Heart right ventricle (tissue), 16 donors: Measurements from ENCODE around the gene SCYL3. TPM values are rescaled to one million over a fixed set of nuclear protein-coding genes. Genes with fewer than 3 reads are reported as not detected.

ENCODE experiments used
- ATAC-seq, 8 donors: fragments of 200-7000 bp; cut with Tn5 transposase; one replicate each; pipeline ENCODE4 v1.9.1; 2020; ENCODE audit warnings: mild to moderate bottlenecking in 8 of 8, moderate library complexity in 8 of 8, moderate number of reproducible peaks in 1 of 8
- DNase-seq, 2 donors: peaks; one replicate each; pipeline ENCODE4 v3.0.0-alpha.2; 2020
- H3K27ac ChIP-seq, 10 donors: fragments of 200-600 bp; sonication (generic) in 2 of 10; one replicate each; pipeline versions ENCODE4 v1.5.0 to v1.8.0; 2020 to 2022; ENCODE audit warnings: mild to moderate bottlenecking in 3 of 10
- H3K27me3 ChIP-seq, 7 donors: fragments of 200-600 bp; one replicate each; pipeline ENCODE4 v1.8.0; 2021 to 2022; ENCODE audit warnings: mild to moderate bottlenecking in 2 of 7
- H3K36me3 ChIP-seq, 9 donors: fragments of 200-600 bp; sonication (generic) in 1 of 9; one replicate each; pipeline versions ENCODE4 v1.5.0 to v1.8.0; 2020 to 2022; ENCODE audit warnings: mild to moderate bottlenecking in 2 of 9
- H3K4me1 ChIP-seq, 9 donors: fragments of 200-600 bp; sonication (generic) in 1 of 9; one replicate each; pipeline versions ENCODE4 v1.5.0 to v1.8.0; 2020 to 2022; ENCODE audit warnings: mild to moderate bottlenecking in 4 of 9
- H3K4me3 ChIP-seq, 10 donors: fragments of 200-600 bp; sonication (generic) in 2 of 10; one replicate each; pipeline versions ENCODE4 v1.5.0 to v1.8.0; 2020 to 2022; ENCODE audit warnings: mild to moderate bottlenecking in 7 of 10, moderate library complexity in 2 of 10
- H3K9me3 ChIP-seq, 11 donors: fragments of 200-600 bp in 10 of 11; sonication (generic) in 2 of 11; one replicate each; pipeline versions ENCODE4 v1.5.0 to v1.8.0; 2013 to 2022; ENCODE audit warnings: mild to moderate bottlenecking in 2 of 11, control low read depth in 1 of 11, moderate library complexity in 1 of 11
- CTCF ChIP-seq, 9 donors: fragments of 200-600 bp; sonication (generic) in 2 of 9; IDR thresholded peaks; one replicate each; pipeline versions ENCODE4 v1.5.0 to v1.8.0; 2021 to 2022; ENCODE audit warnings: antibody characterized with exemption in 9 of 9, mild to moderate bottlenecking in 5 of 9, moderate library complexity in 1 of 9
- WGBS, 2 donors: extraction: QIAGEN DNeasy Blood & Tissue Kit; methylation state at CpG; one replicate each; pipeline ENCODE4 v1.1.7; 2013; ENCODE audit warnings: inconsistent platforms in 1 of 2; 5-methylcytosine and 5-hydroxymethylcytosine counted together
- intact Hi-C, 10 donors: fragments of 100-400 bp; cut with DNase I; formaldehyde crosslinking; loops; one replicate each; pipeline versions ENCODE4 v1.11.1 to v1.14.2; 2022
- polyA plus RNA-seq, 2 donors: library from polyadenylated mRNA; stranded (reverse); fragments of 200-250 nt; gene quantifications; one replicate each; pipeline ENCODE4 v1.2.3, GENCODE V29; 2013
- total RNA-seq, 10 donors: library from RNA; stranded (reverse); fragmentation: NEBNext Ultra II Directional in 3 of 10; extraction: Animal tissue kit (Norgen Biotek cat#: 25700) in 3 of 10; gene quantifications; one replicate each; pipeline versions ENCODE4 v1.2.1 to v1.2.4, GENCODE V29; 2021 to 2023
- donor health status: Arrhythmogenic right ventricular cardiomyopathy.
- donor health status: ischemic (EF 13 %, LVEDD 7.1; RV severe dilation, severe dysfunction).
- donor health status: healthy with polysubstance abuse.
- donor health status: DM: no; HTN: yes; CAD: no.
- donor health status: DM: no; HTN: no; CAD: no.
- donor health status: ischemic (EF 25% LVEDD 6.9; RV normal size, moderate dysfunction).
- donor health status: ischemic (EF 25% LVEDD 5.7; RV mildly dilated, moderate dysfunction).
- donor health status: healthy.
- donor health status: DM: yes; HTN: yes; CAD: no.
- donor health status: Ischemic cardiomyopathy.
- donor health status: ischemic (EF 35%, LVEDD 5.7; RV mildly dilated, moderate dysfunction).
- donor health status: nonischemic (EF 11% LVEDD 7.7; RV severe dilation, severe dysfunction).
- donor health status: DM: yes; HTN: yes; CAD: no.
- donor health status: PGD.
- donor health status: ischemic (EF 29% LVEDD 5.4; RV normal size, mild dysfunction).
- donor health status: nonischemic (EF 23%, LVEDD 6.1; RV moderate dilation, normal function).

The SCYL3 gene
- total and polyA plus RNA-seq, 12 donors, result 2.4 to 8.9 (median 5.7) TPM

GRCh38 chr1:169878498-169878897, 15.2 kb downstream of the SCYL3 start:
- WGBS, 2 donors, result 61 to 83% methylated on average over 4 of the region's 4 CpGs
- no peak overlapping the region for H3K4me3 ChIP-seq
- peak in 2 of 8 donors; percentile 55 to 57 for ATAC-seq
- H3K4me1 ChIP-seq, result peaks cover 0 to 8% (median 0%) of the 10 kb centered on the region in 9 donors
- TF ChIP-seq CTCF (IDR thresholded peaks at IDR 0.05), result no peak
- peaks cover 0 to 85% (median 31%) of the 10 kb centered on the region in 9 donors for H3K36me3 ChIP-seq
- intact Hi-C loops, result no loop called here
- no peaks in the 10 kb centered on the region for H3K9me3 ChIP-seq
- DNase-seq, result no peak
- no peaks in the 10 kb centered on the region for H3K27me3 ChIP-seq
- H3K27ac ChIP-seq, result no peak overlapping the region

- DNase-seq, result no peak
- intact Hi-C loops, result no loop called here
- Histone ChIP-seq H3K27ac (no peak overlapping the region), H3K4me3 (no peak overlapping the region), H3K27me3 (no peaks in the 10 kb centered on the region), H3K9me3 (no peaks in the 10 kb centered on the region), H3K36me3 (peaks cover 0 to 85% (median 37%) of the 10 kb centered on the region in 9 donors), H3K4me1 (peaks cover 0 to 8% (median 0%) of the 10 kb centered on the region in 9 donors)
- no peak for TF ChIP-seq CTCF (IDR thresholded peaks at IDR 0.05)
- WGBS, 2 donors, result 97 to 98% methylated on average over 2 of the region's 2 CpGs
- ATAC-seq, result peak in 1 of 8 donors; percentile 30
Observed at GRCh38 chr1:169877800-169878491, 15.8 kb downstream of the SCYL3 start.

GRCh38 chr1:169874229-169874628, 19.5 kb downstream of the SCYL3 start:
- H3K27me3 ChIP-seq, result no peaks in the 10 kb centered on the region
- H3K4me1 ChIP-seq, result peaks cover 0 to 8% (median 0%) of the 10 kb centered on the region in 9 donors
- H3K4me3 ChIP-seq, result no peak overlapping the region
- H3K36me3 ChIP-seq, result peaks cover 0 to 100% (median 45%) of the 10 kb centered on the region in 9 donors
- 89 to 93% methylated on average over 3 of the region's 3 CpGs for WGBS, 2 donors
- no peak overlapping the region for H3K27ac ChIP-seq
- intact Hi-C loops, result no loop called here
- H3K9me3 ChIP-seq, result no peaks in the 10 kb centered on the region
- DNase-seq (no peak), ATAC-seq (no peak)
- TF ChIP-seq CTCF (IDR thresholded peaks at IDR 0.05), result no peak

DNA sequence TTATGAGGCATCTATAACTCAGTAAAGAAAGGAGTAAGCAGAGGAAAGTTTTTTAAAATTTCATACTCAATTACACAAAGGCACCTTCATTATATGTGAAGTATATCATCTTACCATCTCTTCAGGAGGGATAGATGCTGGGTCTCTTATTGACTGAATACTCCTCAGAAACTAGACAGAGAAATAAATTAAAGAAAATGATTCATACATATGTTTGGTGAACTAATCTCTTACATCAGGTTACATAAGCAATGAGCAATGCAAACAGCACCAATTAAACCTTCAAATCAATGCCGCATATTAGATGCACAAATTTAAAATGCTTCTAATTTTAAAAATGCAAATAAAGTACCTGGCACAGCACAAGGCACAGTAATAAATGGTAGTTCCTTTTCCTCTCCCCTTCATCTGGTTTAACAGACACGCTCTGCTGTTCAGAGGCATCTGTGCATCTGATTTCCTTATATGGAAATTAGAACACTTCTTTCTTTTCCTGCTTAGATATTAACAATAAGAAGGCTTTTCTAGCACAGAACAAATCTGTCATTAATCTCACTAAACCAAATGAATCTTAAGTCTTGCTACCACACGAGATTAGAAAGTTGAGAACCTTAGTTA, 20.0 kb downstream of the SCYL3 start:
- Histone ChIP-seq H3K9me3 (no peaks in the 10 kb centered on the region), H3K4me1 (peaks cover 0 to 8% (median 0%) of the 10 kb centered on the region in 9 donors), H3K36me3 (peaks cover 0 to 100% (median 50%) of the 10 kb centered on the region in 9 donors), H3K27ac (no peak overlapping the region), H3K4me3 (no peak overlapping the region), H3K27me3 (no peaks in the 10 kb centered on the region)
- no peak for ATAC-seq
- TF ChIP-seq CTCF (IDR thresholded peaks at IDR 0.05), result no peak
- 93 to 94% methylated on average over 3 of the region's 3 CpGs for WGBS, 2 donors
- DNase-seq, result no peak
- intact Hi-C loops, result no loop called here
